GM21447 (cell line): ENCODE measurements around the gene AMIGO3.
"Not testable (repeated sequence)": the region's sequence is repeated elsewhere in the genome, so short reads cannot be mapped to it uniquely, and the experiment has no call there.

Experiments used
- ATAC-seq: cut with Tn5 transposase; IDR thresholded peaks from one replicate; pipeline ENCODE4 v1.9.1; 2021; ENCODE audit not compliant: unreplicated experiment

AMIGO3 gene

DNA sequence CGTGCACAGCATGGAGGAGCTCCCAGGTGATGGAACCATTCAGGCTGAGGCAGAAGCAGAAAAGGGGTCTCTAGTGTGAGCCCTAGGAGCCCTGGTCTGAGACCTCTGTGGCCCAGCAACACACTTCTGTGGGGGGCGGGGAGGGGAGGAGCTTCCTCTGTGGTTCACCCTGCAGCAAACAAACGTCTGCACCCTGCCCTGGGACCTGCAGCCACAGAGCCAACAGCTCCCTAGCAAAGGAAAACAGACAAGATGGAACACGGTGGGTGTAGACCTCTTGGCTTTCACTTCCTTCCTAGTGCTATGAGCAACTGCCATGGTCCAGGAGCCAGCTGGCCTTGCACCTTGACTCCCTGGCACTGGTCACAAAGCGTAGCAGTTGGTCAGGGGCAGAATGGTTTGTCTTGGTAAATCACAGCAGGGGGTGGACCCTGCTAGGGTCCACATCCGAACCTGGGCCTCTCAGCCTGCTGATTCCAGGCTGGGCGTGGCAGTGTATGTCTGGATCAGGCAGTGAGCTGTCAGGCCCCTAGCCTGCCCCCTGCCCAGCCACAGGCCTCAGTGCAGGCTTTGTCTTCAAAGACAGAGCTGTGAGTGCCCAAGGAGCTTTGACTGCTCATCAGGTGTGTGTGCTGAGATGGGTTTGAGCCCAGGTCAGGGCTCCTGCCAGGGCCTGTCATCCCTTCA, 6.7 kb downstream of the AMIGO3 start:
- ATAC-seq, result no peak

DNA sequence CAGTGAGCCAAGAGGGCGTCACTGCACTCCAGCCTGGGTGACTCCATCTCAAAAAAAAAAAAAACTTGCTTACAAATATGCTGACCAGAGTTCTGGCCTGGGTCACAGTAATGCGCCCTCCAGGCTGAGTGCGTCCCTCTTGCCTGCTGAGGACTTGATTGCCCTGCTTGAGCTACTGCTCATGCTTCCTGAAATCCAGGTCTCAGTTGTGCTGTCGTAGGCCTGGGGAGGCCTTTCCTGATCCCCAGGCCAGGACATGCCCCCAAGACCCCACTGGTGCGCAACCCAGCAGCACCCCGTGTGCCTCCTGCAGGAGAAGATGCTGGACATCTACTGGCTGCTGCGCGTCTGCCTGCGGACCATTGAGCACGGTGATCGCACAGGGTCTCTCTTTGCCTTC, 7.3 kb downstream of the AMIGO3 start:
- ATAC-seq, result no peak

DNA sequence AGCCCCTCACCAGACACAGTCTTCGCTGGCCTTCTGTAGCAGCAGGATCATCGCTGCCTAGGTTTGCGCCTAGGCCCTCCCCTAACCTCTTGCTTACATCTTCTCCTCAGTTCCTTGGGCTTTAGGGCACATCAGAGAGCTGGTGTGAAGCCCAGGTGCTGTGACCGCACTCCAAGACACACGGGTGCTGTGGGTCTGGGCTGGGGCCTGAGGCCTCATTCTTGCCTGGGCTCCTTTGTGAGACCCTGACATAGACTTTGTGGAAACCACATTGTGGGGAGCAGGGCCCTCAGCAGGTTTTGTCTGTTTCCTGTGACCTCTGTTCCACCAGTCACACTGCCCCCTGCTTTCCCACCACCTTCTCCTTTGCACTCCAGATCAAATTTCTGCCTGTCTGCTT, 8.0 kb downstream of the AMIGO3 start:
- no peak for ATAC-seq

DNA sequence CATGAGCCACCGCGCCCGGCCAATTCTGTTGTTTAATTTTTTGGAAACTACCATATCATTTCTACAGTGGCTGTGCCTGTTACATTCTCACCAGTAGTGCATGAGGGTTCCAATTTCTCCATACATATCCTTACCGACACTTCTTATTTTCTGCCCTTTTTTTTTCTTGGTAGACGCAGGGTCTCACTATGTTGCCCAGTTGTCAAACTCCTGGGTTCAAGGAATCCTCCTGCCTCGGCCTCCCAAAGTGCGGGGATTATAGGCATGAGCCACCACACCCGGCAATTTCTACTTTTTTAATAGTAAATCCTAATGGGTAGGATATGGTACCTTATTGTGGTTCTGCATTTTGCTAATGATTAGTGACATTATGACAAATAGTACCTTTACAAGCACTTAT, 9.6 kb downstream of the AMIGO3 start:
- no peak for ATAC-seq

DNA sequence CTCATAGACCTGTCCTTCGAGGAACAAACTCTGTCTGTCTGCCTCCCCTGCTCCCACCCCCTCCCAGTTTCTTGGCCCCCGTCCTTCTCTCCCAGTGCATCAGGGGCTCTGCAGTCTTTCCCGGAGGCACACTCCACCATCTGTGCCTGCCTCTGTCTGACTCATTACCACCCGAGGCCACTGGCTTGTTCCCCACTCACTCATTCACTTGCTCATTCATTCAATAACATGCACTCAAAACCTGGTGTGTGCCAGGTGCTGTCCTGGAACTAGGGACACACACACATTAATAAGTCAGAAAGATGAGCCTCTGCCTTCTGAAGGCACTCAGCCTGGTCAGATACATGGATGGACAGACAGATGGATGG, 12.4 kb downstream of the AMIGO3 start:
- ATAC-seq, result no peak

DNA sequence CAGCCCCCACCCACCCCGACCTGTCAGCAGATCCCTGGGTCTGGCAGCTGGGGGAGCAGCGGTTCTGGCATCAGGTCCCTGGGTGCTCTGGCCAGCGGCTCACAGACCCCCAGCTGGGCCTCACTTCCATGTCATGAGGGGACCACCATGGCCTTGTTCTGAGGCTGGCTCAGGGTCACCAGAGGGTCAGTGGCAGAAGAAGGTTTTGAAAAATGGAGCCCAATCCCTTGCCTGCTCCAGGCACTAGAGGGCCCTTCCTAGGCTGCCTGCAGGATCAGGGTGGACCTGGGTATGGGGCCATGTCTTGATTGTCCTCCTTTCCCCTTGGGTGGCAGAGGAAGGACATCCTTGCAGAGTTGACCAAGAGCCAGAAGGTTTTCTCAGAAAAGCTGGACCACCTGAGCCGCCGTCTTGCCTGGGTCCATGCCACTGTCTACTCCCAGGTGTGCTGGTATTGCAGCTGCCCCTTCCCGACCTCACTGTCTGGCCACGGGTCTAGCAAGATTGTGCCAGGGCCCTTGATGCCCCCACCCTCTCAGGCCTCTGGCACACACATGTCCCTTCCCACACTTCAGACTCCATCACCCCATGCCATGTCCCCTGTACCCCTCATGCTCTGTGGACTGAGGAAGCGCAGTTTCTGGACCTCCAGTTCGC, 12.9 kb downstream of the AMIGO3 start:
- no peak for ATAC-seq

DNA sequence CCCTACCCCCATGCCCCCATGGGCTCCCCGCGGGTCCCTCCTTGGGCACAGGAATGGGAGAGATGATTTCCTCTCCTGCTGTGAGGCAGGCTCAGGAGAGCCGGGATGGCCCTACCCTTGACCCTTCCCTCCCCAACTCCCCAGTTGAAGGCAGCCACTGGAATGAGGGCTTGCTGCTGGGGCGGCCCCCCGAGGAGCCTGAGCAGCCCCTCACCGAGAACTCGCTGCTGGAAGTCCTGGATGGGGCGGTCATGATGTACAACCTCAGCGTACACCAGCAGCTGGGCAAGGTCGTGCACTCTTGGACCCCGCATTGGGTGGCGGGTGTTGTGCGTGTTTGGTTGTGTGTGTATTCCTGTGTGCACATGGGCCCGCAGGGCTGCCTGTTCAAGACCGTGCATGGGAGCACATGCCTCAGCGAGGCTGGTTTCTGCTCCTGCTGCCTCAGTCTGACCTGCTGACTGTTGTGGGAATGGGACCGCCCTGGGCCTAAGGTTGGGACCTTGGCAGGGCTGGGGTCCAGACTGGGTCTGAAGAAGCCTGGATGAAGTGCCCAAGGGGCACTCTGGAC, 14.0 kb downstream of the AMIGO3 start:
- no peak for ATAC-seq

DNA sequence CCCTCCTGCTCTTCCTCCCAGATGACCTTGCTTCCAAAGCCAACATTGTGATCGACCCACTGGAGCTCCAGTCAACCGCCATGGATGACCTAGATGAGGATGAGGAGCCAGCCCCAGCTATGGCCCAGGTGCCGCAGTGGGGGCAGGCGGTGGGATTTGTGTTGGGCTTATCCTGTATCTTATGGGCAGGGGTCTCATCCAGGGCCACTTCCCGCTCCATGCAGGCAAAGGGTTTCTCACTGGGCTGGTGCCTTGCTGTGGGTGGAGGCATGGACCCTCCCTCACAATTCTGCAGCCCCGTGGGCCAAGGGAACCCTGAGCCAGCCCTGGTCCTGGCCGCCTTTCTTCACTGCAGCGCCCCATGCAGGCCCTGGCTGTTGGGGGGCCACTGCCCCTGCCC, 14.9 kb downstream of the AMIGO3 start:
- ATAC-seq, result no peak

DNA sequence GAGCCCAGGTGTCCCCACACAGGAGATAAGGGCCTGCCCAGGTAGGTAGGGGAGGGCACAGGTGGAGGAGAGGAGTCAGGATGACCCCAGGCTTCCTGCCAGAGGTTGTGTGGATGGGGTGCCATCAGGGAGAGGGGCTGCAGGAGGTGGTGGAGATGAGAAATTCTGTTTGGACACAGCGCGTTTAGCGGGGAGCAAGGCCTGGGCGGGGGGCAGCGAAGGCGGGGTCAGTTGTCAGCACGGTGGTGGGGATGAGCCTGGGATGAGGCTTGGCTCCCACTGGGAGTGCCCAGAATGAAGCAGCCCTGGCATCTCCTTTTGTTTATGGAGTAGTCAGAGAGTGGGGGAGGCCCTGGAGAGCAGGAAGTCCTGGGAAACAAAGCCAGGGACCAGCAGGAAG, 15.5 kb downstream of the AMIGO3 start:
- no peak for ATAC-seq

DNA sequence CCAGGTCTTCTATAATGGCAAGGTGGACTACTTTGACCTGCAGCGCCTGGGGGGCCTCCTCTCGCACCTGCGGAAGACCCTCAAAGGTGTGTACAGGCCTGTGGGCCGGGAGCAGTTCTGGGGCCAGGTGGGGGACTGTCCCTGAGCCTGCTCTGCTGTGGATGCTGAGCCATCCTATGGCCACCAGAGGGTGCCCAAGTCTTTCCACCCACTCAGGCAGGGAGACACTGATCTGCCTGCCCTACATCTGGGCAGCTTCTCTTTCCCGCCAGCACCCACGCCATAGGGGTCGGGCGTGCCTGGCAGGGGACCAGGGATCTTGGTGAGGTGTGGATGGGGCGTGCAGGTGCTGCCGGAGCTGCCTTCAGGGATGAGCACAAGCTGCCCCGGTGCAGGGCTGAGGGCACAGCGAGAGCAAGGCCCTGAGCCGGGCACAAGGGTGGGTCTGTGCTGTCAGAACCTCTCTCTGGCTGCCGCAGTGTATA, 16.0 kb downstream of the AMIGO3 start:
- peak; percentile 71 for ATAC-seq

DNA sequence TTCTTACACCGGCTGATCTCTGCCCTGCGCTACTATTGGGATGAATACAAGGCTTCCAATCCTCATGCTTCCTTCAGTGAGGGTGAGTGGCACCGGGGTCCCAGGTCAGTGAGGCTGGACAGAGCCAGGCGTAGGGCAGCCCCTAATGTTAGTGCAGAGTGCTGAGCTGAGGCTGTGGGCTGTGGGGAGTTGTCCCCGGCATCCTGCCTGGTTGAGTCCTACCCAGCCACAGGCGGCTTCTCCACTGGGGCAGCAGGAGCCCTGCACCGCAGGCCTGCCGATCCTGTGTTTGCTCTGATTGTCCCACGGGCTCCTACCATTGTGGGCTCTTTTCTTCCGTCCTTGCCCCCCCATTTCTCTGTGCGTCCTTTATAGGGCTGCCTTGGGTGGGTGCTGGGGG, 16.8 kb downstream of the AMIGO3 start:
- ATAC-seq, result no peak

DNA sequence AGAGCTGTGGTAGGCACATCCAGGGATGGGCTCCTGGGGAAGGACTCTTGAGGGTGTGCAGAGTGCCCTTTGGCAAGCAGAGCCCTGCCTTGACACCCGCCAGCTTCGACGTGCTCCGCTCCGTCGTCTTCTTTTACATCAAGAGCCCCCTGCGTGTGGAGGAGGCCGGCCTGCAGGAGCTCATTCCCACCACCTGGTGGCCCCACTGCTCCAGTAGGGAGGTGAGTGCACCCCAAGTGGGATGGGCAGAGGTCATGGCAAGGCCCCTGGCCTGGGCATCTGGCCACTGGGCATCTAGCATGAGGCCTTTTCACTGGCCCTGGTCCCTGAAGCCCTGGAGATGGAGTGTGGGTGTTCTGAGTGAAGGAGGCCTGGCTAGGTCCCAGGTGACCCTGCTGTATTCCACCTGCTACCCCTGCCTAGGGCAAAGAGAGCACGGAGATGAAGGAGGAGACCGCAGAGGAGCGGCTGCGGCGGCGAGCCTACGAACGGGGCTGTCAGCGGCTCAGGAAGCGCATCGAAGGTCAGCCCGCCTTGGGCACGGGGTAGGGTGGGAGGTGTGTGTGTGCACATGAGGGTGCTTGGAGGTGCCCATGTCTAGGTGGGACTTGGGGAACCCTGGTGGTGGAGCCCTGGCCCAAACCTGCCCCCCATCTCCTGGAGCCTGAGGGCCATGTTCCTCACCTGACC, 18.0 kb downstream of the AMIGO3 start:
- no peak for ATAC-seq

DNA sequence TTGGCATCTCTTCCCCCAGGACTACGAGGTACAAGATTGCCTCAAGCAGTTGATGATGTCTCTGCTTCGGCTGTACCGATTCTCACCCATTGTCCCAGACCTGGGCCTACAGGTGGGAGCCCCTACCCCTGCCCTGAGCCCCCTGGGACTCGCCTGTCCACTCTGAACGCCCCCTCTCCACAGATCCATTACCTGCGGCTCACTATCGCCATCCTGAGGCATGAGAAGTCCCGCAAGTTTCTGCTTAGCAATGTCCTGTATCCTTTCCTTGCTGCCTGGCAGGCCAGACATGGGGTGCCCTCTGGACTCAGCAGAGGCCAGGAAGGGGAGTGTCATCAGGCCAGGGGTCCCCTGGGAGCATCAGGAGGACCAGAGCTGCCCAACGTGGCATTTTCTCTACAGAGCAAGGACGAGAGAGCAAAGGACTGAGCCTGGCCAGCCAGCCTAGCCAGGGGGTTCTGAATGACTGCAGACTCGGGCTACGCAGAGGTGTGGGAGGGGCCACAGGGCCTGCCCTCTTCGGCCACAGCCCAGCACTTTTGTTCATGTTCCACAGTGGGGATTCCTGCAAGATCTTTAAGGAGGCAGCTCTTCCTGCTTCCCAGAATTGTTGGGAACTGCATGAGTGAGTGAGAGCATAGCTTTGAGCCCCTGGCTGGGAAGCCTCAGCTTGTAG, 18.9 kb downstream of the AMIGO3 start:
- no peak for ATAC-seq

DNA sequence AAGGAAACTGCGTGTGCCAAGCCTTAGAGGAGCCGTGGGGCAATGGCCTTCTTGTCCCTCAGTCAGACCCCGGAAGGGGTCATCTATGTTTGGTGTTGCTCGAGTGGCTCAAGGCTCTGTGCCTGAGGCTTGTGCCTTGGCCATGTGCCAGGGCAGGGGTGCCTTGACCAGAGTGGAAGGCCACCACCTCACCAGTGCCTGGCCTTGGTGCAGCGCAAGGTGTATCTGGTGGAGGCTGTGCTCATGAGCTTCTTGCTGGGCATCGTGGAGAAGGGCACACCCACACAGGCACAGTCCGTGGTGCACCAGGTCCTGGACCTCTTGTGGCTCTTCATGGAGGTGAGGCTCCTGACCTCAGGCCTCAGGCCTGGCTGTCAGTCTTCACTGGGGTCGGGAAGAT, 19.5 kb downstream of the AMIGO3 start:
- ATAC-seq, result no peak

DNA sequence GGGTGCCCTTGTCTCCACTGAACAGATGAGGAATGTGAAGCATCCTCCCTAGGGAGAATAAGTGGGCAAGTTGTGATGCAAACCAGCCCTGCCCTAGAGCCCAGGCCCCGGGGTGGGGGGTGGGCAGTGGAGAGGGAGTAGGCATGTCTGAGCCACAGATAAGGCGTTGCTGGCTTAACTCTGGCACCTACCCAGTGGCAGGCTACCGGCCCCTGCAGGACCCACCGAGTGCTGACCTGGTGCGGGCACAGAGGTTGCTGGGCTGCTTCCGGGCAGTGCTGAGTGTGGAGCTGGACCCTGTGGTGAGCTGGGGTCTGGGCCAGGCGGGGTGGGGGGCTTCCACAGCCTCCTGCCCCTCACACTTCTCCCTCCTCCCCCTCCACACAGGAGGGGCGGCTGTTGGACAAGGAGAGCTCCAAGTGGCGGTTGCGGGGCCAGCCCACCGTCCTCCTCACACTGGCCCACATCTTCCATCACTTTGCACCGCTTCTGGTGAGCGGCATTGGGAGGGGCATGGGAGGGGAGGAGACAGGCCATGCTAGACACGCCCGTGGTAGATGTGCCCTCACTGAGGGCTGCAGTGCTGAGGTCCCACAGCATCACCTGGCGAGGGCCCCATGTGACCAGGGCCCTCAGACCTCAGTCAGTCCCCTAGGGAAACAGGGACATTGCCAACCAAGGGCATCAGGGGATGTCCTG, 20.1 kb downstream of the AMIGO3 start:
- ATAC-seq, result no peak

DNA sequence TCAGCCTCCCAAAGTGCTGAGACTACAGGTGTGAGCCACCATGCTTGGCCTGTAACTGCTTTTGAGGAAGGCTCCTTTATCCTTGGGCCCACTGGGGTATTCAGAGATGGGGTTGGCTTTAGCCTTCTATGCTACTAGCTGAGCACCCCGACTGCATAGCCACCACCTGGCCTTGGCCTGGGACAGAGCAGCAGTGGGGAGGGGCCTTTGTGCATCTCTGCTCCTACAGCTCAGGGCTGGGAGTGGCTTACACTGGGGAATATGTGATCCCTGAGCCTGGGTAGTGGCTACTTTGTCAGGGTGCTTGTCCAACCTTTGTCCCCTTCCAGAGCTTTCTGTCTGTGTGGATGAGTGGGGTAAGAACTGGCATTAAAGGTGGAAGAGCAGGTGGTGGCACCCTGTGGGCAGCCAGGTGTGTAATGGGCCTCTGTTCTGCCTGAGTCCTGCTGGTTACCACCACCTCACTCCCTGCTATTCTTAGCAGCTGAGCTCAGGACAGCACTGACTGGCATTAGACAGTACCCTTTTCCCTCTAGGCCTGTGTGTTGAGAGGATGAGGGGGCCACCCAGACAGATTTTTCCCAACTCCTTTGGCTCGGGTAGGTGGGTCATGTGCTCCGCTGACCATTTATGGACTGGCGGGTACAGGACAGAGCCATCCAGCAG, 24.0 kb downstream of the AMIGO3 start:
- ATAC-seq, result not testable (repeated sequence)

DNA sequence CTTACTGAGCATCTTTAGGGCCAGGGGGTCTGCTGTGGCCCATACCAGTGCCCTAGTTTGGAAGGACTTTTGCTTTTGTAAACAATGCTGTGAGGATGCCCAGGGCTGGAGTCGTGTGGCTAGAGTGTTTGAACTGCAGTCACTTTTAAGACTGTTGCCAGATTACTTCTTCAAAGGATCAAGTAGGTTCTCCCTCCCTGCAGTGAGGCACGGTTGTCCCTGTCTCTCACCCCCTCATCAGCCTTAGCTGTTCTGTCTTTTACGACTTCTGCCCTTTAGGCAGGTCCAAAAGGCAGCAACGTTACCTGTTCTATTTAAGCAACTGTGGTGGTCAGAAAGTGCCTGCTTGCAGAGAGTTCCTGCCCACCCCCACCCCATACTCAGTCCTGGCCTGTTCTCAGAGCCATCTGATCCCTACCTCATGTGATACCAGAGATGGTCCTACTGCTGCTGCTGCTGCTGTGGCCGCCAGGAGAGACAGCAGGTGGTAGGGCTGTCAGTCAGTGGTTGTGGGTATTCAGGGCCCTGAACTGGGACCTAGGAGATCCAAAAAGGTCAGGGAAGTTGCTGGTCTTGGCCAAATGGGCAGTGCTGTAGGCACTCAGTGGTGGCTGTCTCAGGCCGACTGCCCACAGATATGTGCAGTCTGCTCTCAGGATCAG, 24.9 kb downstream of the AMIGO3 start:
- not testable (repeated sequence) for ATAC-seq

DNA sequence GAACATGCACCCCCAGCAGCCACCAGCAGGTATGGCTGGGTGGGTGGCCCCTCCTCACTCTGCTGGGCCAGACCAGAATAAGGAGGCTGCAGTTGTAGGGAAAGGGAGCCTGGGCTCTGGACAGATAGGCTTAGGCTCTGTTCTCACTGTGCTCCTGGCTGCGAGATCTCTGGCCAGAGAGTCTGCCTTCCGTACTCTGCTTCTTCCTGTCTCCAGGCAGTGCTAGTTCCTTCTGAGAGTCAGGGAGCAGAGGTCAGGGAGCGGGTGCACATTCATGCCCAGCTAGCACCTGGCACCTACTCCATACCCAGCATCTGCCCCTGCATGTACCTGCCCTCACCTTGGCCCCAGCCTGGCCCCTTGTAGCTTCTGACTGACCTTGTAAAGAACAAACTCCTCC, 28.0 kb downstream of the AMIGO3 start:
- not testable (repeated sequence) for ATAC-seq

DNA sequence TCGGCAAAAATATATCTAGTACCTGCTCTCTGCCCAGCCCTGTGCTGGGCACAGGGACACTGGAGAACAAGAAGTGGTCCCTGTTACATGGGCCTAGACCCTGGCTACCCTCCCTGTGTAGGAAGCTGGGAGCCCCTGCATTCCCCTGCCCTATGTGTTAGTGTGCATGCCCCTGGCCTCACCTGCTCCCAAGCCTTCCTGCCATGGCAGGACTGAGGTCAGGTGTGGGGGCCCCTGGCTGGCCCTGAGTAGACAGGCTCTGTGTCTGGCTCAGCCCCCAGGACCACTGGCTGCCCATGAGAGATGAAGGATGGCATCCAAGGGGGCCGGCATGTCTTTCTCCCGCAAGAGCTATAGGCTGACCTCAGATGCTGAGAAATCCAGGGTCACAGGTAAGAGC, 28.6 kb downstream of the AMIGO3 start:
- ATAC-seq, result not testable (repeated sequence)
